Measurements from ENCODE around the gene LMF1. TPM values are rescaled to one million over a fixed set of nuclear protein-coding genes. Genes with fewer than 3 reads are reported as not detected.
"Not testable (repeated sequence)": the region's sequence is repeated elsewhere in the genome, so short reads cannot be mapped to it uniquely, and the experiment has no call there.

LMF1 gene
- total RNA-seq, 1 donor from 2014 or later: 2.1 TPM

- DNase-seq (ENCODE audit: low read depth): no peak
- Histone ChIP-seq H3K4me3 (ENCODE audit: low read depth, low read length) (no peak overlapping the region), H3K36me3 (ENCODE audit: control insufficient read depth, insufficient read depth, low read length) (no peaks in the 10 kb centered on the region), H3K27me3 (ENCODE audit: control insufficient read depth, insufficient read depth, low read length) (no peaks in the 10 kb centered on the region)
- TF ChIP-seq CTCF (IDR thresholded peaks at IDR 0.05; ENCODE audit: insufficient read depth, low read length, severe bottlenecking): no peak
- FAIRE-seq: no peak
Observed at GRCh38 chr16:839643-840408, 131.0 kb downstream of the LMF1 start.

- no peak for FAIRE-seq
- TF ChIP-seq CTCF (IDR thresholded peaks at IDR 0.05; ENCODE audit: insufficient read depth, low read length, severe bottlenecking): no peak
- no peaks in the 10 kb centered on the region for H3K36me3 ChIP-seq (ENCODE audit: control insufficient read depth, insufficient read depth, low read length)
- no peaks in the 10 kb centered on the region for H3K27me3 ChIP-seq (ENCODE audit: control insufficient read depth, insufficient read depth, low read length)
- no peak overlapping the region for H3K4me3 ChIP-seq (ENCODE audit: low read depth, low read length)
- DNase-seq (ENCODE audit: low read depth): no peak
Observed at GRCh38 chr16:838741-839140, 132.0 kb downstream of the LMF1 start.

- H3K27me3 ChIP-seq (ENCODE audit: control insufficient read depth, insufficient read depth, low read length); H3K36me3 ChIP-seq (ENCODE audit: control insufficient read depth, insufficient read depth, low read length); H3K4me3 ChIP-seq (ENCODE audit: low read depth, low read length); FAIRE-seq; DNase-seq (ENCODE audit: low read depth): not testable (repeated sequence)
Observed at GRCh38 chr16:836822-837221, 134.0 kb downstream of the LMF1 start.

GRCh38 chr16:836221-836620 is 134.6 kb downstream of the LMF1 start:
- Histone ChIP-seq H3K36me3 (ENCODE audit: control insufficient read depth, insufficient read depth, low read length) (no peaks in the 10 kb centered on the region), H3K4me3 (ENCODE audit: low read depth, low read length) (no peak overlapping the region), H3K27me3 (ENCODE audit: control insufficient read depth, insufficient read depth, low read length) (no peaks in the 10 kb centered on the region)
- DNase-seq (ENCODE audit: low read depth): no peak
- TF ChIP-seq CTCF (IDR thresholded peaks at IDR 0.05; ENCODE audit: insufficient read depth, low read length, severe bottlenecking): no peak
- no peak for FAIRE-seq

- no peak for DNase-seq (ENCODE audit: low read depth)
- H3K27me3 ChIP-seq (ENCODE audit: control insufficient read depth, insufficient read depth, low read length): no peaks in the 10 kb centered on the region
- no peak overlapping the region for H3K4me3 ChIP-seq (ENCODE audit: low read depth, low read length)
- TF ChIP-seq CTCF (IDR thresholded peaks at IDR 0.05; ENCODE audit: insufficient read depth, low read length, severe bottlenecking): no peak
- no peaks in the 10 kb centered on the region for H3K36me3 ChIP-seq (ENCODE audit: control insufficient read depth, insufficient read depth, low read length)
- no peak for FAIRE-seq
Observed at GRCh38 chr16:835373-835772, 135.4 kb downstream of the LMF1 start.

- Histone ChIP-seq H3K27me3 (ENCODE audit: control insufficient read depth, insufficient read depth, low read length) (no peaks in the 10 kb centered on the region), H3K36me3 (ENCODE audit: control insufficient read depth, insufficient read depth, low read length) (no peaks in the 10 kb centered on the region), H3K4me3 (ENCODE audit: low read depth, low read length) (no peak overlapping the region)
- FAIRE-seq (no peak), DNase-seq (ENCODE audit: low read depth) (no peak)
- TF ChIP-seq CTCF (IDR thresholded peaks at IDR 0.05; ENCODE audit: insufficient read depth, low read length, severe bottlenecking): no peak
Observed at GRCh38 chr16:833411-833810, 137.4 kb downstream of the LMF1 start.
